Stimulated activated CD8-positive, alpha-beta memory T cell treated with anti-CD3 and anti-CD28 coated beads, Interleukin-2, amount 100 ng/mL, for 1 hour (primary cell): ENCODE results near the gene RAB8B.
"Not testable (repeated sequence)": the region's sequence is repeated elsewhere in the genome, so short reads cannot be mapped to it uniquely, and the experiment has no call there.

Experiments used
- DNase-seq, 2 donors: peaks; one replicate each; pipeline ENCODE4 v3.0.0-alpha.2; 2020; ENCODE audit warnings: low read depth in 2 of 2

RAB8B gene

GRCh38 chr15:63208824-63209223, 19.4 kb downstream of the RAB8B start:
- DNase-seq: not testable (repeated sequence)

GRCh38 chr15:63210151-63211091, 21.0 kb downstream of the RAB8B start:
- no peak for DNase-seq

- no peak for DNase-seq
Measured at GRCh38 chr15:63211092-63211490, 21.7 kb downstream of the RAB8B start.

GRCh38 chr15:63211549-63211948, 22.1 kb downstream of the RAB8B start:
- DNase-seq: no peak

- DNase-seq: no peak
Measured at GRCh38 chr15:63212050-63213004, 22.9 kb downstream of the RAB8B start.

- DNase-seq: no peak
Measured at GRCh38 chr15:63218100-63218808, 28.8 kb downstream of the RAB8B start.

- no peak for DNase-seq
Measured at GRCh38 chr15:63219196-63219710, 29.8 kb downstream of the RAB8B start.

GRCh38 chr15:63221346-63221745, 31.9 kb downstream of the RAB8B start:
- DNase-seq: no peak

GRCh38 chr15:63223463-63223862, 34.1 kb downstream of the RAB8B start:
- DNase-seq: no peak

GRCh38 chr15:63225381-63225780, 36.0 kb downstream of the RAB8B start:
- DNase-seq: no peak

GRCh38 chr15:63226155-63226883, 36.9 kb downstream of the RAB8B start:
- DNase-seq: no peak

- no peak for DNase-seq
Measured at GRCh38 chr15:63226966-63227401, 37.6 kb downstream of the RAB8B start.

GRCh38 chr15:63227689-63228088, 38.3 kb downstream of the RAB8B start:
- no peak for DNase-seq

- no peak for DNase-seq
Measured at GRCh38 chr15:63231206-63231605, 41.8 kb downstream of the RAB8B start.

- no peak for DNase-seq
Measured at GRCh38 chr15:63231706-63232105, 42.3 kb downstream of the RAB8B start.

- DNase-seq: no peak
Measured at GRCh38 chr15:63232405-63232804, 43.0 kb downstream of the RAB8B start.

GRCh38 chr15:63232943-63233342, 43.5 kb downstream of the RAB8B start:
- no peak for DNase-seq

GRCh38 chr15:63233667-63234423, 44.4 kb downstream of the RAB8B start:
- DNase-seq: no peak

GRCh38 chr15:63234451-63234870, 45.1 kb downstream of the RAB8B start:
- no peak for DNase-seq

GRCh38 chr15:63236272-63236671, 46.9 kb downstream of the RAB8B start:
- DNase-seq: no peak
